Aorta (tissue), 5 donors: ENCODE data around the gene MANSC1. TPM values are rescaled to one million over a fixed set of nuclear protein-coding genes. Genes with fewer than 3 reads are reported as not detected.

Experiments
- ATAC-seq: fragments of 200-7000 bp; cut with Tn5 transposase; one replicate; pipeline ENCODE4 v1.9.1; 2022; ENCODE audit warnings: moderate library complexity; ENCODE audit not compliant: low FRiP score
- DNase-seq, 2 donors: peaks; one replicate each; pipeline ENCODE4 v3.0.0-alpha.2; 2020
- H3K27ac ChIP-seq, 2 donors: one replicate each; pipeline ENCODE4 v1.5.1; 2013; ENCODE audit warnings: low read length in 2 of 2, mild to moderate bottlenecking in 2 of 2, moderate library complexity in 2 of 2, control low read depth in 1 of 2, inconsistent platforms in 1 of 2, low read depth in 1 of 2
- H3K27me3 ChIP-seq, 2 donors: one replicate each; pipeline ENCODE4 v1.6.1; 2013; ENCODE audit warnings: control low read depth in 1 of 2, low read length in 1 of 2, mild to moderate bottlenecking in 1 of 2, moderate library complexity in 1 of 2; ENCODE audit not compliant: insufficient read depth in 2 of 2, control insufficient read depth in 1 of 2
- H3K36me3 ChIP-seq, 2 donors: one replicate each; pipeline ENCODE4 v1.6.1; 2013; ENCODE audit warnings: control low read depth in 1 of 2, low read length in 1 of 2, mild to moderate bottlenecking in 1 of 2; ENCODE audit not compliant: insufficient read depth in 2 of 2, control insufficient read depth in 1 of 2
- H3K4me1 ChIP-seq, 2 donors: one replicate each; pipeline ENCODE4 v1.6.1; 2013; ENCODE audit warnings: low read length in 2 of 2, control low read depth in 1 of 2, mild to moderate bottlenecking in 1 of 2, moderate library complexity in 1 of 2; ENCODE audit not compliant: insufficient read depth in 2 of 2, control insufficient read depth in 1 of 2
- H3K4me3 ChIP-seq, 2 donors: one replicate each; pipeline ENCODE4 v1.5.1; 2013; ENCODE audit warnings: low read length in 2 of 2, control low read depth in 1 of 2, mild to moderate bottlenecking in 1 of 2
- H3K9me3 ChIP-seq: one replicate; pipeline ENCODE4 v1.6.1; 2013; ENCODE audit warnings: mild to moderate bottlenecking, low read length; ENCODE audit not compliant: control insufficient read depth
- WGBS, 2 donors: extraction: QIAGEN DNeasy Blood & Tissue Kit; methylation state at CpG; one replicate each; pipeline ENCODE4 v1.1.7; 2013; 5-methylcytosine and 5-hydroxymethylcytosine counted together
- intact Hi-C, 2 donors: fragments of 100-400 bp; cut with DNase I; formaldehyde crosslinking; loops; one replicate each; pipeline versions ENCODE4 v1.14.2 to v1.15.0; 2022
- polyA plus RNA-seq, 2 donors: library from polyadenylated mRNA; stranded (reverse); fragments of 200-250 nt; gene quantifications; one replicate each; pipeline ENCODE4 v1.2.3, GENCODE V29; 2013
- total RNA-seq, 2 donors: library from RNA; stranded (reverse); fragmentation: NEBNext Ultra II Directional; extraction: Animal tissue kit (Norgen Biotek cat#: 25700); gene quantifications; one replicate each; pipeline ENCODE4 v1.2.1, GENCODE V29; 2021
- donor health status: healthy with polysubstance abuse.
- donor health status: Bipolar disorder and iron deficiency.
- donor health status: DM: no; HTN: no; CAD: no.
- donor health status: DM: no; HTN: no; CAD: no.
- donor health status: DM: yes; HTN: yes; CAD: no.

The MANSC1 gene
- total and polyA plus RNA-seq, 4 donors, result 18.8 to 38.1 (median 35.4) TPM

DNA sequence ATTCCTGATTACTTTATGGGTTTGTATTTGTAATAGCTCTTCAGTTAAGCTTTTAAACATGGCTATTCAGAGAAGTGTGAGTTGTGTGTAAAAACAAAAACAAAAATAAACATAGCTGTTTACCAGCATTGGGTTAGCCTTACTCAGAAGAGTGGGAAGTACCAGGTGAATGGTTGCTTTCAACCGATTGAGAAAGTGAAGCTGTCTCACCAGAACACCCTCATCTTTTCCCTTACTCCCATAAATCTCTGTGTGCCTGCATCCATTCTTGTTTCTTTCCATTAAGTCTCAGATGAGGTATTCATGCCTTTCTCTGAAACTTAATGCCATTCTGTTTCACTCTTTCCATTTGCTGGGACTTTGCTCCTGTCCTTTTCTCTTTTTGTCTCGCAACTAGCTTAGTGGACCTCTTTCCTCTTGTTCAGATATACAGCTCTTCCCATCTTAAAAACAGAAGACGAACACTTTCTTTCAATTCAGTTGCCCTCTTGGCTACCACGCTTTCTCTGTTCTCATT lies 17.5 kb upstream of the MANSC1 start:
- Histone ChIP-seq H3K36me3 (no peaks in the 10 kb centered on the region), H3K4me1 (peaks cover 0 to 5% of the 10 kb centered on the region in 2 donors), H3K27me3 (no peaks in the 10 kb centered on the region), H3K4me3 (no peak overlapping the region), H3K9me3 (no peaks in the 10 kb centered on the region), H3K27ac (no peak overlapping the region)
- DNase-seq, result no peak
- WGBS, 2 donors, result 92 to 93% methylated on average over 4 of the region's 4 CpGs
- intact Hi-C loops, result no loop called here
- no peak for ATAC-seq

DNA sequence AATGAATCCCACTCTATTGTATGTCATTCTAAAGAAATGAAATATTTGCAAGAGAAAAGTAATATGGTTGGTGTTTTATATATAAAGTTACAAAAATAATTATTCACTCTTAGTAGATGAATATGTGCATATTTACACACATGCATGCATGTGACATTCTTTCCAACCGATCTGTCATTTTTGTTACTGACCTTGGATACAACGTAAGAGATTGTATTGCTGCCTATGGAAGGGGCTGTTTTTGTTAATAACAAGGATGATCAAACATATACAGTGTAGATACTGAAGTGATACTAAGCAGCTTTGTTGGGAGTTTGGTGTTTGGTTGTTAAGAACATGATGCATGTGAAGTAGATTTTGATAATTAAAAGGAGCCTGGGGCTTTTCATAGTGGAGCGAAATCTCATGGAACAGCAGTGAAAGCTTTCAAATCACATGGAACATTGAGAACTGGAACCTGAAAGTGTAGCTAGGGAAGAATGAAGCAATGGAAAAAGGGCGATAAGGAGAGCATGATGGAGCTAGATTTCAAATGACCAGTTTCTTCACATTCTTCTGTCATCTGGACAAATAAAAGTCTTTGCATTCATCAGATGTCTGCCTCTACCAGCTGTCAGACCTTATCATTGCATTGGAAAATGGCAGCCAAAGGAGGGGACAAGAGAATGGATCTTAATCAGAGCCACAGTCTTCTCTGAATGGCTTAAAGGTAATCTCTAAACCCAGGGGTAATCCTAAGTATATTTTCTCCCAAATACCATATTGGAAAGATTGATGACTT lies 16.8 kb upstream of the MANSC1 start:
- 83 to 84% methylated on average over 4 of the region's 4 CpGs for WGBS, 2 donors
- no peak for ATAC-seq
- H3K27me3 ChIP-seq, result no peaks in the 10 kb centered on the region
- H3K27ac ChIP-seq, result no peak overlapping the region
- H3K36me3 ChIP-seq, result no peaks in the 10 kb centered on the region
- no peaks in the 10 kb centered on the region for H3K9me3 ChIP-seq
- H3K4me3 ChIP-seq, result no peak overlapping the region
- peaks cover 0 to 5% of the 10 kb centered on the region in 2 donors for H3K4me1 ChIP-seq
- no peak for DNase-seq
- intact Hi-C loops, result no loop called here

DNA sequence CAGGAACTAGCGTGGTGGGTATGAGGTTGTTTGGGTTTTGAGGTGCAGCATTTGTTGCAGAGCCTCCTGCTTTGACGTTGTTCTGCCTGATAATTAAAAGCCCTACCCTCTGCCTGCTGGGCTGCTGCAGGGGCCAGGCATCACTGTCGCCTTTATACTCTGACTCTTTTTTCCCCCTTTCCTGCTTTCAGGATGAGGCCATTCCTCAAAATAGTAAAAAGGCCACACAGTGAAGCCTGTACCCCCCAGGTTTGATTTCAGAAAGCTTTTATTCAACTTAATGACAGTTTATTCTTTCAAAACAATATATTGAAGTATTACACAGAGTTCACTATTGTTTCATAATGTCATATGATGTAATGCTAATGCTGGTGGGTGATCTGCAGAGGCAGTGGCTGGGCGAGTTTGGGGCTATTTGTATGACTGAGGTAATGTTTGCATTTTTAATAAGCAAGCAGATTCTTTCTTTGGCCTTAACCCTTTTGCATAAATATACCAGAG lies 15.9 kb upstream of the MANSC1 start:
- Histone ChIP-seq H3K27me3 (no peaks in the 10 kb centered on the region), H3K4me1 (peaks cover 0 to 5% of the 10 kb centered on the region in 2 donors), H3K4me3 (no peak overlapping the region), H3K36me3 (no peaks in the 10 kb centered on the region), H3K27ac (peak overlapping the region in 1 of 2 donors; percentile 54), H3K9me3 (no peaks in the 10 kb centered on the region)
- no peak for DNase-seq
- ATAC-seq, result peak; percentile 26
- intact Hi-C loops, result no loop called here
- 28 to 33% methylated on average over 4 of the region's 4 CpGs for WGBS, 2 donors

DNA sequence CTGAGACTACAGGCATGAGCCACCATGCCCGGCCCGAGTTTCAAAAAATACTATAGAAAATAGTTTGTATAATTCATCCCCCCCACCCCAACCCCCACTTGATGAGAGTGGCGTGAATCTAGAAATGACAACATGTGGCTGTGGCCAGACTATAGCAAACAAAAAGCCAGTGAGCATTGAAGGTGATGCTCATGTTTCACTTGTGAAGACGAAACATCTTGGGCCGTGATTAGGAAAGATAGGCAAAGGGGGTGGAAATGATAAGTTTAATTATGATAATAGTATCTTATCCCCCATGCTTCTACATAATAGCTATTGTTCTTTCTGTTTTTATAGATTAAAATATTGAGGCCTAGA lies 15.4 kb upstream of the MANSC1 start:
- intact Hi-C loops, result no loop called here
- Histone ChIP-seq H3K27ac (no peak overlapping the region), H3K4me1 (peaks cover 0 to 5% of the 10 kb centered on the region in 2 donors), H3K36me3 (no peaks in the 10 kb centered on the region), H3K27me3 (no peaks in the 10 kb centered on the region), H3K9me3 (no peaks in the 10 kb centered on the region), H3K4me3 (no peak overlapping the region)
- DNase-seq, result no peak
- no peak for ATAC-seq
- WGBS, 2 donors, result 92 to 94% methylated on average over 5 of the region's 5 CpGs

DNA sequence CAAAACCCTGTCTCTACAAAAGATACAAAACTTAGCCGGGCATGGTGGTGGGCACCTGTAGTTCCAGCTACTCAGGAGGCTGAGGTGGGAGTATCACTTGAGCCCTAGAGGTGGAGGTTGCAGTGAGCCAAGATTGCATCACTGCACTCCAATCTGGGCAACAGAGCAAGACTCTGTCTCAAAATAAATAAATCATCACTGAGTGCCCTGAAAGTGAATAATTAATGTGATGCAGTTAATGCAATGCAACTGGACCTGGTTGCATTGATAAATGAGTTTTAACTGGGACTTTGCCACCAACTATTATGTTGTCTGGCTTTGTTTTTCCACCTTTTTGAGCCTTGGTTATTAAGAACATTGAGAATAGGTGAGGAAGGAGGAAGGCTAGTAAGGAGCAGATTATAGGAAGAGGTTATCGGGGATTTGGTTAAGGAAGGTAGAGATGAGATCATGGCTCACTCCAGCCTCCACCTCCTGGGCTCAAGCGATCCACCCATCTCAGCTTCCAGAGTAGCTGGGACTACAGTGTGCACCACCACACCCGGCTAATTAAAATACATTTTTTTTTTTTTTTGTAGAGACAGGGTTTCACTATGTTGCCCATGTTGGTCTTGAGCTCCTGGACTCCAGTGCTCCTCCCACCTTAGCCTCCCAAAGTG lies 14.9 kb upstream of the MANSC1 start:
- peak overlapping the region in 1 of 2 donors; percentile 35 for H3K27ac ChIP-seq
- intact Hi-C loops, result no loop called here
- peaks cover 0 to 5% of the 10 kb centered on the region in 2 donors for H3K4me1 ChIP-seq
- H3K9me3 ChIP-seq, result no peaks in the 10 kb centered on the region
- 93 to 96% methylated on average over 4 of the region's 4 CpGs for WGBS, 2 donors
- no peak overlapping the region for H3K4me3 ChIP-seq
- ATAC-seq (no peak), DNase-seq (no peak)
- no peaks in the 10 kb centered on the region for H3K27me3 ChIP-seq
- no peaks in the 10 kb centered on the region for H3K36me3 ChIP-seq

DNA sequence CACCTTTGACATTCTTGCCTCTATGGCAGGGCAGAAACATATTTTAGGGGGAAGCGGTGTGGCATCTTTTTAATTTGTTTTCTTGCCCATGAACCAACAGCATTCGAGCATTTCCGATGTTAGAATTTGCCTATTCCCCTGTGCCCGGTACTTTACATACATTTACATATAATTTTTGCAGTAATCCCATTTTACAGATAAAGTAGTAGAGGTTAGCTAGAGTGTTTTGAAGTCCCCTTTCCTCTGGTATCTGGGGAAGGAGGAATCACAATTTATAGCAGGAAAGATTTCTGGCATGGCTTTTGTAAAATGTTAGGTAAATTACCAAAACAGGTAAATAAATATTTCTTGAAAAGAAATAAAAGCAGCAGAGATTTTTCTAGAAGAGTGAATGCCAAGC lies 8.5 kb upstream of the MANSC1 start:
- intact Hi-C loops, result no loop called here
- ATAC-seq, result no peak
- no peaks in the 10 kb centered on the region for H3K9me3 ChIP-seq
- H3K27ac ChIP-seq, result no peak overlapping the region
- no peak for DNase-seq
- H3K4me1 ChIP-seq, result no peaks in the 10 kb centered on the region
- 73 to 83% methylated on average over 4 of the region's 4 CpGs for WGBS, 2 donors
- peak overlapping the region; percentile 59 to 65 for H3K4me3 ChIP-seq
- no peaks in the 10 kb centered on the region for H3K27me3 ChIP-seq
- no peaks in the 10 kb centered on the region for H3K36me3 ChIP-seq

DNA sequence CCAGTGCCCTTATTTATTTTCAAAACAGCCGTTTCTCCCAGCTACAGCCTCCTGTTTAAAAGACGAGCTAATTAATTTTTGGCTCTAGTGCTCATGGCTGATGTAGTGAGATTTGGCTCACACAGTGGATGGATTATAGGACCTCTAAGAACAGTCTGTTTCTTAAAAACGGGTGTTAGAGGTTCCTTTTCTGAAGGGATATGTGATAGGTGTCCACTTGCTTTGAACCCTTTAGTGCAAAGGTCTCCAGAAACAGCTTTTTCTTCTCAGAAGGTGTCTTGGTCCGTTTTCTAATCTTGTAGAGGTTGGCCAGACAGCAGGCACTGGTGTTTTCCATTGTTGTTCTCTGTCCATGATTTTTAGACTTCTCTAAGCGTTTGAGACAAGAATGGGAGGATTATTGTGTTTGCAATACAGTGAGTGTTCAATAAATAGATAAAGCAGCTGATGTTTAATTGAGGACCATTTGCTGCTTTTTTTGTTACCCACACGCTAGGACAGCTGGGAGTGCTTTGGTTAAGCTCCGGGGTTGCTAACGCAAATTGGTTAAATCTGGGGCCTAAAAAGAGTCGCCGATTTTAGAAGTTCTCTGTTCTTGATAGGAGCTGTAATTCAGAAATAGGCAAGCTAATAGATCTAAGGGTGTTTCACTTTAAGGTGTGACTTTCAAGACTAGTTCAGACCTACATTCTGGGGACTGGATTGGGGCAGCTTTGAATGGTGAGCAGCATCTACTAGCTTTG lies 7.8 kb upstream of the MANSC1 start:
- H3K9me3 ChIP-seq, result no peaks in the 10 kb centered on the region
- intact Hi-C loops, result no loop called here
- H3K36me3 ChIP-seq, result no peaks in the 10 kb centered on the region
- no peaks in the 10 kb centered on the region for H3K4me1 ChIP-seq
- H3K27me3 ChIP-seq, result no peaks in the 10 kb centered on the region
- DNase-seq (no peak), ATAC-seq (peak; percentile 21)
- H3K4me3 ChIP-seq, result peak overlapping the region; percentile 59 to 65
- peak overlapping the region; percentile 62 to 90 for H3K27ac ChIP-seq
- WGBS, 2 donors, result 6% methylated on average over 10 of the region's 10 CpGs

DNA sequence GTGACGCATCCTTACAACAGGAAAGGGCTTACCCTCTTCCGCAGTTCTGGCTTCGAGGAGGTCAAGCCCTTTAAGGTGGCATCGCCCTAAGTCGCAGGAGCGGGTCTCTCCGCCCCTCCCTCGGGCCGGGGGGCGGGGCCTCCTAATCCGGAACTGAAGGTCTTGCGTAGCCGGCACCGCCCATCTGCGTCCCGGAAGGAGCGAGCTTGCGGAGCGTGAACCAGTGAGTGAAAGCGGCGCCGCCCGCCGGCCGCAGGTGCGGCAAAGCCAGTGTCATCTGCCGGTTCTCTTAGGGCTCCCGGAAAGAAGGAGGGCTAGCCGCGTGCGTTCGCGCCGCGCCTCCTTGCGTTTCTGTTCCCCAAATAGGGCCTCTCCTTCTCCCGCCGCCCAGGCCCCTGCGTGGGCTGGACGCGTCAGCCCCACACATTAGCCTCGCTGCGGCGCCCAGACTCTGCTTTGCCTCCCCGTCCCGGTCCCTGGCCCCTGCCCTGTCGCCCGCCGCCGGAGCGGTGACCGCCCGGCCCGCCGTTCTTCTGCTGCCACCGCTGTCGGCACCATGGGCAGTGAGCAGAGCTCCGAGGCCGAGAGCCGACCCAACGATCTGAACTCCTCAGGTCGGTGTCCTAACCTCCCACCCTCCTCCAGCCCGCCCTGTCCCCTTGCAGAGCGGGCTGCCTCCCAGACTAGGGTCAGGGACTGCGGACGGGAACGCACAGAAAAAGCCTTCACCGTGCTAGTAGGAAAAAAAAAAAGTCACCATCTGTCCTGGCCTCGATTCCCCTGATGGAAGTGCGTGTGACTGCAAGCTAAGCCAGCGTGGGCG lies 7.1 kb upstream of the MANSC1 start, which contains the start of gene BORCS5:
TSS of gene BORCS5 (plus strand) at position 183 of the 823 bp plus-strand sequence. CDS start at position 557, 374 bp downstream.
- Histone ChIP-seq H3K27me3 (no peaks in the 10 kb centered on the region), H3K36me3 (no peaks in the 10 kb centered on the region), H3K27ac (peak within 1 kb of the TSS; percentile 62 to 90), H3K4me3 (peak within 1 kb of the TSS; percentile 59 to 65), H3K4me1 (no peaks in the 10 kb centered on the region), H3K9me3 (no peaks in the 10 kb centered on the region)
- ATAC-seq (peak; percentile 97), DNase-seq (peak; percentile 98 to 99)
- intact Hi-C loops, result no loop called here
- 0% methylated on average over 71 to 72 of the region's 72 CpGs for WGBS, 2 donors
